Right forelimb (tissue), 1 donor: ENCODE measurements around the gene ADAM23.

Experiments used
- DNase-seq: peaks from one replicate; pipeline ENCODE4 v3.0.0-alpha.2; 2018

ADAM23 gene

GRCh38 chr2:206511283-206511682 lies 68.0 kb downstream of the ADAM23 start:
- no peak for DNase-seq

GRCh38 chr2:206512999-206513398 lies 69.7 kb downstream of the ADAM23 start:
- DNase-seq = no peak

GRCh38 chr2:206515580-206515979 lies 72.2 kb downstream of the ADAM23 start:
- DNase-seq = no peak

- no peak for DNase-seq
These were observed 75.7 kb downstream of the ADAM23 start for GRCh38 chr2:206518997-206519396.

GRCh38 chr2:206520450-206520849 lies 77.1 kb downstream of the ADAM23 start:
- no peak for DNase-seq

GRCh38 chr2:206521115-206521514 lies 77.8 kb downstream of the ADAM23 start:
- DNase-seq = no peak

- no peak for DNase-seq
These were observed 78.3 kb downstream of the ADAM23 start for GRCh38 chr2:206521612-206522011.

GRCh38 chr2:206526416-206526815 lies 83.1 kb downstream of the ADAM23 start:
- no peak for DNase-seq

- no peak for DNase-seq
These were observed 83.8 kb downstream of the ADAM23 start for GRCh38 chr2:206527153-206527552.

- DNase-seq = no peak
These were observed 87.4 kb downstream of the ADAM23 start for GRCh38 chr2:206530727-206531126.

- no peak for DNase-seq
These were observed 88.7 kb downstream of the ADAM23 start for GRCh38 chr2:206531996-206532543.

GRCh38 chr2:206533977-206534376 lies 90.6 kb downstream of the ADAM23 start:
- no peak for DNase-seq

GRCh38 chr2:206535260-206535986 lies 92.1 kb downstream of the ADAM23 start:
- DNase-seq = no peak

GRCh38 chr2:206540757-206541156 lies 97.4 kb downstream of the ADAM23 start:
- DNase-seq = no peak

GRCh38 chr2:206543073-206543472 lies 99.7 kb downstream of the ADAM23 start:
- DNase-seq = no peak

GRCh38 chr2:206548383-206548782 lies 105.1 kb downstream of the ADAM23 start:
- no peak for DNase-seq

- no peak for DNase-seq
These were observed 112.4 kb downstream of the ADAM23 start for GRCh38 chr2:206555721-206556120.

GRCh38 chr2:206556357-206556949 lies 113.1 kb downstream of the ADAM23 start:
- no peak for DNase-seq

- DNase-seq = no peak
These were observed 114.0 kb downstream of the ADAM23 start for GRCh38 chr2:206557321-206557720.

GRCh38 chr2:206558492-206558891 lies 115.2 kb downstream of the ADAM23 start:
- DNase-seq = no peak

GRCh38 chr2:206561962-206562361 lies 118.6 kb downstream of the ADAM23 start:
- DNase-seq = no peak

GRCh38 chr2:206562375-206562774 lies 119.0 kb downstream of the ADAM23 start:
- no peak for DNase-seq

- no peak for DNase-seq
These were observed 120.0 kb downstream of the ADAM23 start for GRCh38 chr2:206563374-206563773.

GRCh38 chr2:206565666-206566065 lies 122.3 kb downstream of the ADAM23 start:
- no peak for DNase-seq

- no peak for DNase-seq
These were observed 126.1 kb downstream of the ADAM23 start for GRCh38 chr2:206569470-206569869.
